ENCODE results near the gene DMC1. TPM values are rescaled to one million over a fixed set of nuclear protein-coding genes. Genes with fewer than 3 reads are reported as not detected.
"Not testable (repeated sequence)": the region's sequence is repeated elsewhere in the genome, so short reads cannot be mapped to it uniquely, and the experiment has no call there.

Gene DMC1
- polyA plus RNA-seq, 3 donors from 2014 or later: 0.33 to 1.5 TPM; not detected in 1

GRCh38 chr22:38599466-38599865, 29.5 kb upstream of the DMC1 start:
- H3K4me1 Mint-ChIP-seq: no peaks in the 10 kb centered on the region
- H3K9me3 Mint-ChIP-seq: no peaks in the 10 kb centered on the region
- H3K36me3 Mint-ChIP-seq: no peaks in the 10 kb centered on the region
- DNase-seq: no peak
- no peak overlapping the region for H3K4me3 Mint-ChIP-seq
- H3K27ac Mint-ChIP-seq: no peak overlapping the region
- H3K27me3 Mint-ChIP-seq (ENCODE audit: low read depth in 3 of 3): peaks cover 0 to 9% (median 0%) of the 10 kb centered on the region in 3 donors

GRCh38 chr22:38582923-38583322, 12.9 kb upstream of the DMC1 start:
- H3K9me3 Mint-ChIP-seq; H3K36me3 Mint-ChIP-seq; H3K27me3 Mint-ChIP-seq (ENCODE audit: low read depth in 3 of 3); DNase-seq; H3K27ac Mint-ChIP-seq; H3K4me3 Mint-ChIP-seq; H3K4me1 Mint-ChIP-seq: not testable (repeated sequence)

- no peaks in the 10 kb centered on the region for H3K9me3 Mint-ChIP-seq
- no peak overlapping the region for H3K4me3 Mint-ChIP-seq
- no peaks in the 10 kb centered on the region for H3K36me3 Mint-ChIP-seq
- DNase-seq: no peak
- H3K4me1 Mint-ChIP-seq: no peaks in the 10 kb centered on the region
- no peak overlapping the region for H3K27ac Mint-ChIP-seq
- no peaks in the 10 kb centered on the region for H3K27me3 Mint-ChIP-seq (ENCODE audit: low read depth in 3 of 3)
Measured at GRCh38 chr22:38578505-38578904, 8.5 kb upstream of the DMC1 start.

GRCh38 chr22:38572065-38572464, 2.1 kb upstream of the DMC1 start:
- Mint-ChIP-seq H3K4me1 (peaks cover 15 to 18% of the 10 kb centered on the region in 2 donors), H3K27ac (no peak overlapping the region), H3K4me3 (no peak overlapping the region), H3K27me3 (ENCODE audit: low read depth in 3 of 3) (peaks cover 1 to 8% (median 3%) of the 10 kb centered on the region in 3 donors), H3K36me3 (no peaks in the 10 kb centered on the region), H3K9me3 (no peaks in the 10 kb centered on the region)
- peak; percentile 20 to 26 (median 26) for DNase-seq

GRCh38 chr22:38570779-38571364, 889 bp upstream of the DMC1 start:
- peak; percentile 9 to 24 (median 10) for DNase-seq
- peaks cover 15 to 18% of the 10 kb centered on the region in 2 donors for H3K4me1 Mint-ChIP-seq
- no peaks in the 10 kb centered on the region for H3K9me3 Mint-ChIP-seq
- peak overlapping the region; percentile 53 to 93 (median 86) for H3K27ac Mint-ChIP-seq
- H3K4me3 Mint-ChIP-seq: peak overlapping the region; percentile 82 to 97 (median 92)
- peaks cover 1 to 8% (median 3%) of the 10 kb centered on the region in 3 donors for H3K27me3 Mint-ChIP-seq (ENCODE audit: low read depth in 3 of 3)
- H3K36me3 Mint-ChIP-seq: no peaks in the 10 kb centered on the region

GRCh38 chr22:38569181-38569971, 607 bp downstream of the DMC1 start:
- H3K36me3 Mint-ChIP-seq: no peaks in the 10 kb centered on the region
- peak overlapping the region; percentile 82 to 97 (median 83) for H3K4me3 Mint-ChIP-seq
- H3K9me3 Mint-ChIP-seq: no peaks in the 10 kb centered on the region
- peaks cover 1 to 8% (median 3%) of the 10 kb centered on the region in 3 donors for H3K27me3 Mint-ChIP-seq (ENCODE audit: low read depth in 3 of 3)
- no peak for DNase-seq
- peaks cover 15 to 18% of the 10 kb centered on the region in 2 donors for H3K4me1 Mint-ChIP-seq
- peak overlapping the region in 5 of 6 donors; percentile 19 to 86 (median 62) for H3K27ac Mint-ChIP-seq

- Mint-ChIP-seq H3K9me3 (no peaks in the 10 kb centered on the region), H3K27me3 (ENCODE audit: low read depth in 3 of 3) (peaks cover 1 to 8% (median 3%) of the 10 kb centered on the region in 3 donors), H3K36me3 (no peaks in the 10 kb centered on the region), H3K4me3 (no peak overlapping the region), H3K27ac (peak overlapping the region in 1 of 6 donors; percentile 67), H3K4me1 (peaks cover 15 to 18% of the 10 kb centered on the region in 2 donors)
- no peak for DNase-seq
Measured at GRCh38 chr22:38567531-38568285, 2.3 kb downstream of the DMC1 start.

GRCh38 chr22:38566726-38567504, 3.1 kb downstream of the DMC1 start:
- Mint-ChIP-seq H3K36me3 (no peaks in the 10 kb centered on the region), H3K27ac (no peak overlapping the region), H3K4me1 (peaks cover 15 to 18% of the 10 kb centered on the region in 2 donors), H3K4me3 (no peak overlapping the region), H3K9me3 (no peaks in the 10 kb centered on the region), H3K27me3 (ENCODE audit: low read depth in 3 of 3) (peaks cover 1 to 8% (median 3%) of the 10 kb centered on the region in 3 donors)
- no peak for DNase-seq

- Mint-ChIP-seq H3K4me3 (no peak overlapping the region), H3K36me3 (no peaks in the 10 kb centered on the region), H3K27ac (peak overlapping the region in 1 of 6 donors; percentile 22), H3K27me3 (ENCODE audit: low read depth in 3 of 3) (peaks cover 0 to 4% (median 1%) of the 10 kb centered on the region in 3 donors), H3K9me3 (no peaks in the 10 kb centered on the region), H3K4me1 (peaks cover 4 to 5% of the 10 kb centered on the region in 2 donors)
- DNase-seq: no peak
Measured at GRCh38 chr22:38565441-38565840, 4.5 kb downstream of the DMC1 start.

- Mint-ChIP-seq H3K9me3 (no peaks in the 10 kb centered on the region), H3K36me3 (no peaks in the 10 kb centered on the region), H3K4me1 (peaks cover under 1% of the 10 kb centered on the region in 2 donors), H3K27me3 (ENCODE audit: low read depth in 3 of 3) (peaks cover 0 to 2% (median 0%) of the 10 kb centered on the region in 3 donors), H3K27ac (no peak overlapping the region), H3K4me3 (no peak overlapping the region)
- DNase-seq: no peak
Measured at GRCh38 chr22:38564669-38565068, 5.3 kb downstream of the DMC1 start.

GRCh38 chr22:38554281-38554680, 15.7 kb downstream of the DMC1 start:
- Mint-ChIP-seq H3K4me1 (no peaks in the 10 kb centered on the region), H3K4me3 (no peak overlapping the region), H3K36me3 (no peaks in the 10 kb centered on the region), H3K27me3 (ENCODE audit: low read depth in 3 of 3) (no peaks in the 10 kb centered on the region), H3K27ac (no peak overlapping the region), H3K9me3 (no peaks in the 10 kb centered on the region)
- DNase-seq: no peak

- Mint-ChIP-seq H3K4me3 (no peak overlapping the region), H3K9me3 (peaks cover 0 to 2% (median 0%) of the 10 kb centered on the region in 6 donors), H3K4me1 (no peaks in the 10 kb centered on the region), H3K27me3 (ENCODE audit: low read depth in 3 of 3) (peaks cover 0 to 4% (median 0%) of the 10 kb centered on the region in 3 donors), H3K27ac (no peak overlapping the region), H3K36me3 (no peaks in the 10 kb centered on the region)
- no peak for DNase-seq
Measured at GRCh38 chr22:38549101-38549894, 20.7 kb downstream of the DMC1 start.

GRCh38 chr22:38540701-38541100, 29.3 kb downstream of the DMC1 start:
- Mint-ChIP-seq H3K36me3 (peaks cover 0 to 9% (median 5%) of the 10 kb centered on the region in 3 donors), H3K9me3 (peaks cover 0 to 15% (median 8%) of the 10 kb centered on the region in 6 donors), H3K27ac (no peak overlapping the region), H3K4me1 (no peaks in the 10 kb centered on the region), H3K27me3 (ENCODE audit: low read depth in 3 of 3) (peaks cover 0 to 4% (median 0%) of the 10 kb centered on the region in 3 donors), H3K4me3 (no peak overlapping the region)
- DNase-seq: no peak

Data from immature natural killer cell (primary cell).